HG03521 (cell line): Measurements from ENCODE around the gene FA2H.
A peak's percentile ranks its signal among the peaks of the same experiment; 100 is the strongest.
"Not testable (repeated sequence)": the region's sequence is repeated elsewhere in the genome, so short reads cannot be mapped to it uniquely, and the experiment has no call there.

Experiments used
- ATAC-seq: cut with Tn5 transposase; IDR thresholded peaks from one replicate; pipeline ENCODE4 v1.9.1; 2021; ENCODE audit warnings: mild to moderate bottlenecking, moderate library complexity; ENCODE audit not compliant: unreplicated experiment

Gene FA2H

GRCh38 chr16:74725651-74726455, 48.8 kb downstream of the FA2H start:
- ATAC-seq, result no peak

- no peak for ATAC-seq
Measured at GRCh38 chr16:74724820-74725549, 49.6 kb downstream of the FA2H start.

DNA sequence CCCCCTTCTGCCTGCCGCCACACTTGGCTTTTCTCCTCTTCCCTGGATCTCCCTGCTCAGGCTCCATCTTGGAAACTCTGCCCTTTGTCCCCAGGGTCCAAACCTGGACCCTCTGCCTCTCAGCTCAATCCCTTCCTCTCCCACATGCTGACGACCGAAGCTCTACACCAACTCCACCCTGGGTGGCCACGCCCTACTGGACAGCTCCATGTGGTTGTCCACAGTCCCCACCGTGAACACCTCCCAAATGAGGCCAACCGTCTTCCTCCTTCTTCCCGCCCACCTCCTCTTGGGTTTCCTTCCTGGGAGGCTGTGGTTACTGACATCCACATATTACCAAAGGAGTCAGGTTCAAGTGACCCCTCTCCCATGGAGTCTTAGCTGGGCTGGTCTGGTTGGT, 51.4 kb downstream of the FA2H start:
- ATAC-seq, result no peak

GRCh38 chr16:74722156-74722555, 52.5 kb downstream of the FA2H start:
- not testable (repeated sequence) for ATAC-seq

DNA sequence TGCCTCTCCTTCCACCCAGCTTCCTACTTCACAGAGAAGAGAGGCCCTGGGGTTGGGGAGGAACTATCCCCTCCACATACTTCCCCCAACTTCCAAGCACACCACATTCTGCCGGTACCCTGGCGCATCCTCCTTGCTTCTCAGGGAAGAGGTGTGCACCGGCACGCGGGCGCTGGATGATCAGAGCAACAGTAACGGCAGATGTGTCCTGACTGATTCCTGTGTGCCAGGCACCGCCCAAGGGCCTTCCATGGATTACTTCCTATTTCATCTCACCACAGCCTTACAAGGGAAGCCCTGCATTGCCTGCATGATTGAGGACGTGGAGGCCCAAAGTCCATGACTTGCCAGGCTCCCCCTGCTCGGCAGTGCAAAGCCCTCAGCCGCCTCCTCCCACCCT, 52.9 kb downstream of the FA2H start:
- ATAC-seq, result no peak

DNA sequence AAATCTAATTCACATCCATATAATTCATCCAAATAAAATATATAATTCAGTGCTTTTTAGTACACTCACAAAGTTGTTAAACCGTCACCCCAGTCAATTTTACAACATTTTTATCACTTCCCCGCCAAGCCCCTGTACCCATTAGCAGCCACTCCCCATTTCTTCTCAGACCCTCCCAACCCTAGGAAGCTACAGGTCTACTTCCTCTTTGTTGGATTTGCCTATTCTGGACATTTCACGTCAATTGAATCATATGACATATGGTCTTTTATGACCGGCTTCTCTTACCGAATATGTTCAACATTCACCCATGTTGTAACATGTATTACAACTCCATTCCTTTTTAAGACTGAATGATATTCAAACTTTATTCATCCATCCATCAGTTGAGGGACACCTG, 54.0 kb downstream of the FA2H start:
- ATAC-seq, result no peak

DNA sequence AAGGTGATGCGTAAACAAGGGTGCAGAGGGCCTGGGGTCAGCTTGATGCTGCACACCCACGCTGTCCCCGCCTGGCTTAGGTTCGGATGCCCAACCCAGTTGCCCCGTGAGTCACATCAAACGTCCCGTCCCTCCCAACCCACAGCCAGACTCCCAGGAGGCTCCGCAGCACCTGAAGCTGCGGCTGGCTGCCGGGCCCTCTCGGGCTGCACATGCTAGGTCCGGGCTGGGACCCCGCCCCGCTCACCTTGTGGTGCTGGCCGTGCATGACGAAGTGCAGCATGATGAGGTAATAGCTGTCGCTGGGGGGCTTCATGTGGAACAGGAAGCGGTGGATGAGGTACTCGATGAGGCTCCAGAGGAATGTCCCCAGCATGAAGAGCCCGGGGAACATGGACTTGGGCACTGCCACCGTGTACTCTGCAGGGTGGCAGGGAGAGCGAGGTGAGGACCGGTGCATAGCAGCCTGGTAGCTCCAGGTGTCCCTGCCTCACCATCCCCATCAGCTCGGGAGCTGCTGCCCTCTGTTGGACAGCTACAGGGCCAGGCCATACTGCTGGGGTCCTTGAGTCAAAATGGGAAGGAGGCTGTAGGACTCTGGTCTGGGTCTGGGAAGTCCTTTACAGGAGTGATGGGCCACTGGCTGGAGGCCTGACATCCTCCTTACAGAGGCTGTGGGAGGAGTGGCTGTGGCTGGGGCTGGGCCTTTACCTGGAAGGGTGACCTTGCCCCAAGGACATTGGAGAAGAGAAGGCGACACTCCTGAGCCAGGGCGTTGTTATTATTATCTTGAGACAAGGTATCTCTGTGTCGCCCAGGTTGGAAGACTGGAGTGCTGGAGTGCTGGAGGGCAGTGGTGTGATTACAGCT, 55.6 kb downstream of the FA2H start:
- no peak for ATAC-seq

DNA sequence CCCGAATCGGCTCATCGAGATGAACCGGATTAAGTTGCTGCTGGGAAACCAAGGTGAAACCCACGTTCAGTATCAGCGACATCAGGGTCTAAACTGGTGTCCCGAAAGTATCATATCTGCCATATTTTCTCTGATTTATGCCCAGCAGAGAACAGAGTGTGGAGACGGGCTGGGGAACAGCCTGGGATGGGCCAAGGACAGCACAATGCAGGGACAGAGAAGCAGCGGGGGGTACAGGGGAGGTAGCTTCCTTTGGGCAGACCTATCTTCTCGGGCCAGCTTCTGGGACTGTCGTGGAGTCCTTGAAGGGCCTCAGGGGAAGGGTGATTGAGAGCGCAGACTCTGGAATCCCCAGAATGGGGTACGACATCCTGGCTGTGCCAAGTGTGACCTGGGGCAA, 56.5 kb downstream of the FA2H start:
- no peak for ATAC-seq

GRCh38 chr16:74717367-74717766, 57.3 kb downstream of the FA2H start:
- ATAC-seq, result no peak

DNA sequence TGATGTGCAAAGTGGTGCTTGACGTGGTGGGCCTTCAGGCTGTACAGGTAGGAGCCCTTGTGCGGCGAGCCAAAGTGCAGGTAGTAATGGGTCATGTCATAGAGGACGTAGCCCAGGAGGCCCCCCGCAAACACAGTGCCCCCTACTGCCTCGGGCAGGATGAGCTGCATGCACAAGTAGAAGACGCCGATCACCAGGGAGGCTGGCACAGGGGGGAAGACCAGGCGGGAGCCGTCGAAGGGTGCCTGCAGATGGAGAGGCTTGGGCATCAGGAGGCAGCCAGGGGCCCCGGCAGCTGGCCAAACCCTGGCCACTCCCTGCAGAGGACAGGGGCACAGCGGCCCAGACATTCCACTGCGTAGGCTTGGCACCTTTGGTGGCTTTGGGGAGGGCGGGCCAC, 58.3 kb downstream of the FA2H start:
- no peak for ATAC-seq

DNA sequence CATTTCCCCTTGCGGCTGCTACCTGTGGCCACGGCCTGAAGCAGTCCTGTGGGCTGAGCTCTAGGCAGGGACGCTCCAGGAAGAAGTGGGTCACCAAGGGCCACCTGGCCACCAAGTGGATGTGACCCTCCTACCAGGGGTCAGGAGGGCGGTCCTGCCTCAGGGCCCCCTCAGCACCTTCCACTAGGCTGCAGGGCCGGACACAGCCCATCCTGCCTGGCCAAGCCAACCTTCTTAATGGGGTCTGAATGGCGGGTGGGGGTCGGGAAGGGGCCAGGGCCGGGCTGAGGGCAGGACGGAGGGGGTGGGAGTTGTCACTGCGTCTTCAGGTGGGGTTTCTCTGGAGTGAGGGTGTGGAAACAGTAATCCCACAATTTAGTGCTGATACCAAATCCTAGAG, 60.7 kb downstream of the FA2H start:
- no peak for ATAC-seq

DNA sequence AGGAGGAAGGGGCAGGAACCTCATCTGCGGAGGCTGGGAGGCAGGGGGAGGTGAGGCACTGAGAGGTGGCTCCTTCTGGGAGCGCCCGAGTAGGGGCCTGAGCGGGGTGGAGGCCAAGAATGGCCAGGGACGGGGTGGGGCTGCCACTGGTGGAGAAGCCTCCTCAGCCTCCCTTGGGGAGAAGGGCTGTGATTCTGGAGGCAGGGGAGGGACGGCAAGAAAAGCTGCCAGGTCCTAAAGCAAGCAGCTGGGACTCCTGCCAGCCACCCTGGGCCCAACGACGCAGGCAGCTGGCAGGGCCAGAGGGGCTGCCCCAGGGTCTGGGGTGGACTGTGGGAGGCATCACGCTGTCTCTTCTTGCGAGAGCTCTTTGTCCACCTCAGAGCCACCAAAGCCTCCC, 61.3 kb downstream of the FA2H start:
- ATAC-seq, result no peak

DNA sequence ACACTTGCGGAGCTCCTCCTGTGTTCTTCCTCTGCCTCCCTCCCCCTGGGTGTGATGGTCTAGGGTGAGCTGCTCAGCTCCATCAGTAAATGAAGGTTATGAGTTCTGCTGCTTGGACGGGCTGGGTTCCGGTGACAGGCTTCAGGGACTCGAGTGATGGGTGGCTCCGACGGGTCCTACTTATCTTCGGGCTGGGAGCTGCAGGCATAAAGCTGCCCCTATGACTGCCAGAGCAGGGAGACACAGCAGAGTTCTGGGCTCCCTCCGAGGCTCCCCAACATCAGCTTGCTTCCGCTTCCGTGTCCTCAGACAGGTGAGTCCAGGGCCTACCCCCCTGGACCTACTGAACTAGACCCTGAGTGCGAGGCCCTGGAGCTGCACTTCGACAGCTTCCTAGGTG, 62.7 kb downstream of the FA2H start:
- no peak for ATAC-seq

DNA sequence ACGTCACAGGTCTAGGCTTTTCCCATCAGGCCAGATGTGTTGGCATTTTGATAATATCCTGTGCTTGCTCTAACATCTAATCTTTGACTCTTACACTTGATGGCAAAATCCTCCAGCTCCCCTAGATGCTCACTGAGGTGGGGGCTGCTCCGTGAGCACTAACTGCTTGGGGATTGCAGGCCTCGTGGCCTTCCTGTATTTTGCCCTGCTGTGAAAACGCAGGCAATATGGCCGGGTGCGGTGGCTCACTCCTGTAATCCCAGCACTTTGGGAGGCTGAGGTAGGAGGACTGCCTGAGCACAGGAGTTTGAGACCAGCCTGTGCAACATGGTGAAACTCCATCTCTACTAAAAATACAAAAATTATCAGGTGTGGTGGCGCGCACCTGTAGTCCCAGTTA, 64.2 kb downstream of the FA2H start:
- no peak for ATAC-seq

DNA sequence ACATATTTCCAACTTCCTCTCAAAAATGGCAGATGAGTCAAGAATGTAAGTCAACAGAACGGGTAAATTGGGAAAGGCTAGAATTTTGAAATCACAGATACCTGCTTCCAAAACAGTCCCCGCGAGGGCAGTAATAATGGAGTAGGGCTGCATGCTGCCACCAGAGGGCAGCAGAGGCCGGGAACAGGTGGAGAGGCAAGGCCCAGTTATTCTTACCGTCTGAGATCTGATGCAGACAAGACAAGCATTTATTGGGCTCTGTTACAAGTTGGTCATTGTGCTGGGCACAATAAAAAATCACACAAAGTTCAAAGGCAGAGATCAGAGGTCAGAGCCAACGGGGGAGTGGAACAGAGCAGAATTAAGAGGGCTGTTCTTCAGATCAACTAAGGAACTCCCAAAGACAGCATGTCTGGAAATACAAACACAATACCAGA, 65.2 kb downstream of the FA2H start:
- peak; percentile 89 for ATAC-seq

DNA sequence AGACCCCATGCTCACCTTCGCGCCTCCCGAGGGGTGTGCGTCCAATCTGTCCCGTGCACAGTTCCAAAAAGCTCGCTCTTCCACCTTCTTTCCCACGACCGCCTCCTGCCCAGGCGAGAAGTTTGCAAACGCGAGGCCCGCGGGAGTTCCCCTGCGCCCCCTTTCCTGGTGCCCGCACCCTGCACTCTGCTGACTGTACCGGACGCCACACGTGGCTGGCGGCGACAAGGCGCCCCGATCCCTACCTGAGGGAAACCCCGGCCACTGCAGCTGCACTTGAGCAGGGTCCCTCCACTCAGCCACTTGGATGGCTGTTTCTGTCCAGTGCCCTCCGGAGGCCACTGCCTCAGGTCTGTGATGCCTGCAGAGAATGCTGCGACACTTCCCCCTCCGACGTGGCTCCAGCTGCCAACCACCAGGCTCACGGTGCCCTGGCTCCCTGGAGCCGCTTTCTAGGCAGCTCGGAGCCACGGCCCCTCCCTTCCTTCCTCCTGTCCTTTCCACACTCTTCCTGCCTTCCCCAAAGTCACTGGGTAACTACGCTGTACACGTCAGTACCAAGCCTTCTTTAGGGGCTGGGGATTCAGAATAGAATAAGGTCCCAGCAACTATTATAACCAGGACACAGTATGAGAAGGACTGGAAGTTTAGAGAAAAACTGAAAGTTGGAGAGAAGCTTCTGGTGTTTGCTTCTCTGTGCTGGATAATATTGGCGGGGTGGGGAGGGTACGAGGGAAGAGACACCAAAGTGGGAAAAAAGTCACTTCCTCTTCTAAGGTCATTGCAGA, 74.0 kb downstream of the FA2H start, which contains the start of gene MLKL:
TSS of gene MLKL (minus strand) at position 425 of the 788 bp plus-strand sequence. CDS start 5,105 bp downstream, outside the sequence.
- peak; percentile 33 for ATAC-seq

DNA sequence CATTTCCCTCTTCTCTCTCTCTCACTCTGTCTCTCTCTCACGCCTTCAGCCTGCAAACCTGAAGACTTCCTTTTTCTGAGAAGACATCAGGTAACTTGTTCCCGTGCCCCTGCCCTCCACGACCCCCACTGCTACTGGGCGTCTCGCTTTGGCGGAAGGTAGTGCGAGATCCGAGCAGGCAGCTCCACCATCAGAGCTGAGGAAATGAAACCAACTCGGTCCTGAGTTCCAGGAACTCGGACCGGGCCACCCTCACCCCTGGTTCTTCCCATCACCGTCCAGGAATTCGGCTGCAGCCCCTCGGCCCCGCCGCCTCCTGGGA, 74.5 kb downstream of the FA2H start:
- ATAC-seq, result no peak

DNA sequence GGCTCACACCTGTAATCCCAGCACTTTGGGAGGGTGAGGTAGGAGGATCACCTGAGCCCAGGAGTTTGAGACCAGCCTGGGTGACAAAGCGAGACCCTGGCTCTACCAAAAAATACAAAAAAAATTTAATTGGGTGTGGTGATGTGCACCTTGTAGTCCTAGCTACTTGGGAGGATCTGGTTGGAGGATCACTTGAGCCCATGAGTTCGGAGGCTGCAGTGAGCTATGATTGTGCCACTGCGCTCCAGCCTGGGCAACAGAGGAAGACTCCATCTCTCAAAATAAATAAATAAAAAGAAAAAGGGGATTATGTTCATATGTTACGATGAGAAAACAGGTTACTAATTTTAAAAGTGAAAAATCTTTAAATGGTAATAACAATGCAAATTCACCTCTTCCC, 75.0 kb downstream of the FA2H start:
- no peak for ATAC-seq

- ATAC-seq, result no peak
Measured at GRCh38 chr16:74698222-74698621, 76.4 kb downstream of the FA2H start.
